GM18861 (cell line): Measurements from ENCODE around the gene CNIH3.
"Not testable (repeated sequence)": the region's sequence is repeated elsewhere in the genome, so short reads cannot be mapped to it uniquely, and the experiment has no call there.

Experiments used
- ATAC-seq: cut with Tn5 transposase; IDR thresholded peaks from one replicate; pipeline ENCODE4 v1.9.1; 2021; ENCODE audit not compliant: unreplicated experiment

CNIH3 gene

GRCh38 chr1:224684979-224685425, 68.9 kb downstream of the CNIH3 start:
- no peak for ATAC-seq

GRCh38 chr1:224686140-224686539, 70.0 kb downstream of the CNIH3 start:
- ATAC-seq: not testable (repeated sequence)

GRCh38 chr1:224687465-224687864, 71.3 kb downstream of the CNIH3 start:
- ATAC-seq: no peak

- no peak for ATAC-seq
Measured at GRCh38 chr1:224689374-224689773, 73.3 kb downstream of the CNIH3 start.

- ATAC-seq: no peak
Measured at GRCh38 chr1:224690576-224690975, 74.5 kb downstream of the CNIH3 start.

- ATAC-seq: no peak
Measured at GRCh38 chr1:224691148-224691925, 75.2 kb downstream of the CNIH3 start.

GRCh38 chr1:224694969-224695368, 78.9 kb downstream of the CNIH3 start:
- no peak for ATAC-seq

GRCh38 chr1:224696021-224696420, 79.9 kb downstream of the CNIH3 start:
- no peak for ATAC-seq

- no peak for ATAC-seq
Measured at GRCh38 chr1:224696891-224697765, 81.0 kb downstream of the CNIH3 start.

- no peak for ATAC-seq
Measured at GRCh38 chr1:224698015-224698451, 81.9 kb downstream of the CNIH3 start.

GRCh38 chr1:224700918-224701531, 84.9 kb downstream of the CNIH3 start:
- peak; percentile 82 for ATAC-seq

GRCh38 chr1:224703702-224704101, 87.6 kb downstream of the CNIH3 start:
- no peak for ATAC-seq

- ATAC-seq: no peak
Measured at GRCh38 chr1:224704107-224704735, 88.1 kb downstream of the CNIH3 start.

- ATAC-seq: no peak
Measured at GRCh38 chr1:224705578-224705977, 89.5 kb downstream of the CNIH3 start.

GRCh38 chr1:224707843-224708725, 92.0 kb downstream of the CNIH3 start:
- no peak for ATAC-seq

- ATAC-seq: no peak
Measured at GRCh38 chr1:224710196-224710595, 94.1 kb downstream of the CNIH3 start.

GRCh38 chr1:224711231-224711756, 95.2 kb downstream of the CNIH3 start:
- not testable (repeated sequence) for ATAC-seq

- ATAC-seq: no peak
Measured at GRCh38 chr1:224711876-224712275, 95.8 kb downstream of the CNIH3 start.

GRCh38 chr1:224713228-224713627, 97.1 kb downstream of the CNIH3 start:
- ATAC-seq: no peak

- ATAC-seq: no peak
Measured at GRCh38 chr1:224714553-224714952, 98.4 kb downstream of the CNIH3 start.
